IMR-90 (cell line): ENCODE measurements around the gene COX11. TPM values are rescaled to one million over a fixed set of nuclear protein-coding genes. Genes with fewer than 3 reads are reported as not detected.

Source experiments
- ATAC-seq: fragments of 200-7000 bp; cut with Tn5 transposase; 2 replicates; pipeline ENCODE4 v1.9.1; 2020; ENCODE audit warnings: low read depth, mild to moderate bottlenecking, moderate library complexity
- BruUV-seq: library from RNA; stranded (reverse); fragments of 400-500 nt; replicated peaks from 2 replicates; lab custom pipeline; 2021; lab: Mats Ljungman, UMichigan
- CTCF ChIA-PET: fragments of 300-600 bp; formaldehyde crosslinking; extraction: SDS; loops from one replicate; lab custom pipeline; 2021; ENCODE audit warnings: antibody characterized with exemption; lab: Yijun Ruan, JAX
- POLR2A ChIA-PET: fragments of 300-600 bp; sonication (Branson Sonifier 250); formaldehyde crosslinking; loops from one replicate; lab custom pipeline; 2022; ENCODE audit warnings: antibody characterized with exemption; ENCODE audit not compliant: unreplicated experiment; lab: Charles Lee
- DNase-seq: peaks from one replicate; pipeline ENCODE4 v3.0.0; 2013
- H2AFZ ChIP-seq: replicated peaks from 2 replicates; pipeline ENCODE3; 2013; ENCODE audit warnings: low read length, mild to moderate bottlenecking; ENCODE audit not compliant: poor library complexity
- H2AK5ac ChIP-seq: 2 replicates; pipeline ENCODE4 v1.6.1; 2013; ENCODE audit warnings: low read depth, low read length, inconsistent platforms
- H2AK9ac ChIP-seq: replicated peaks from 2 replicates; pipeline ENCODE3; 2013; ENCODE audit warnings: mild to moderate bottlenecking, low read depth, low read length, moderate library complexity; ENCODE audit not compliant: poor library complexity
- H2BK120ac ChIP-seq: 2 replicates; pipeline ENCODE4 v1.6.1; 2013; ENCODE audit warnings: low read depth, low read length, inconsistent platforms
- H2BK15ac ChIP-seq: 3 replicates; pipeline ENCODE4 v1.6.1; 2013; ENCODE audit warnings: low read depth, low read length, inconsistent platforms
- H2BK20ac ChIP-seq: 2 replicates; pipeline ENCODE4 v1.6.1; 2013; ENCODE audit warnings: low read depth, mild to moderate bottlenecking, inconsistent platforms, low read length, moderate library complexity
- H2BK5ac ChIP-seq: 2 replicates; pipeline ENCODE4 v1.6.1; 2013; ENCODE audit warnings: mild to moderate bottlenecking, low read depth, low read length, inconsistent platforms; ENCODE audit not compliant: poor library complexity, severe bottlenecking
- H3K14ac ChIP-seq: replicated peaks from 2 replicates; pipeline ENCODE4 v1.6.1; 2013; ENCODE audit warnings: low read depth, low read length, inconsistent platforms
- H3K18ac ChIP-seq: 2 replicates; pipeline ENCODE4 v1.6.1; 2013; ENCODE audit warnings: low read depth, low read length, control low read depth
- H3K23ac ChIP-seq: 2 replicates; pipeline ENCODE4 v1.6.1; 2013; ENCODE audit warnings: low read depth, low read length, inconsistent platforms
- H3K27ac ChIP-seq: 2 replicates; pipeline ENCODE4 v1.5.1; 2013; ENCODE audit warnings: mild to moderate bottlenecking, control low read depth, low read length; ENCODE audit not compliant: insufficient read depth
- H3K27me3 ChIP-seq: 2 replicates; pipeline ENCODE4 v1.6.1; 2013; ENCODE audit warnings: low read length; ENCODE audit not compliant: control insufficient read depth, insufficient read depth
- H3K36me3 ChIP-seq: 2 replicates; pipeline ENCODE4 v1.6.1; 2013; ENCODE audit warnings: low read length, mixed read lengths; ENCODE audit not compliant: control insufficient read depth, insufficient read depth
- H3K4ac ChIP-seq: 2 replicates; pipeline ENCODE4 v1.6.1; 2013; ENCODE audit warnings: low read depth, low read length, inconsistent platforms
- H3K4me1 ChIP-seq: 2 replicates; pipeline ENCODE4 v1.6.1; 2013; ENCODE audit warnings: low read length, mixed read lengths; ENCODE audit not compliant: control insufficient read depth, insufficient read depth
- H3K4me2 ChIP-seq: 2 replicates; pipeline ENCODE4 v1.6.1; 2013; ENCODE audit warnings: low read depth, mild to moderate bottlenecking, control low read depth, low read length, moderate library complexity
- H3K4me3 ChIP-seq: 2 replicates; pipeline ENCODE4 v1.5.1; 2013; ENCODE audit warnings: low read depth, mild to moderate bottlenecking, control low read depth, low read length, moderate library complexity; ENCODE audit not compliant: insufficient read depth
- H3K56ac ChIP-seq: 2 replicates; pipeline ENCODE4 v1.6.1; 2013; ENCODE audit warnings: low read length, inconsistent platforms; ENCODE audit not compliant: insufficient read depth; ENCODE audit errors: extremely low read depth
- H3K79me1 ChIP-seq, 2 experiments: 2 replicates each; pipeline ENCODE4 v1.6.1; 2013; ENCODE audit warnings: low read length in 2 of 2, inconsistent platforms in 1 of 2, low read depth in 1 of 2
- H3K9ac ChIP-seq: 2 replicates; pipeline ENCODE4 v1.6.1; 2013; ENCODE audit warnings: low read depth, low read length, control low read depth
- H3K9me1 ChIP-seq: 2 replicates; pipeline ENCODE4 v1.6.1; 2013; ENCODE audit warnings: low read length, inconsistent platforms; ENCODE audit not compliant: insufficient read depth
- H3K9me3 ChIP-seq: 2 replicates; pipeline ENCODE4 v1.6.1; 2013; ENCODE audit warnings: low read length; ENCODE audit not compliant: control insufficient read depth, insufficient read depth
- H4K20me1 ChIP-seq: 2 replicates; pipeline ENCODE4 v1.6.1; 2013; ENCODE audit warnings: low read length, inconsistent platforms; ENCODE audit not compliant: insufficient read depth
- H4K5ac ChIP-seq: 2 replicates; pipeline ENCODE4 v1.6.1; 2013; ENCODE audit warnings: mild to moderate bottlenecking, low read depth, low read length, control low read depth
- H4K8ac ChIP-seq, 2 experiments: 2 replicates each; pipeline ENCODE4 v1.6.1; 2013; ENCODE audit warnings: low read depth in 2 of 2, low read length in 2 of 2, control low read depth in 1 of 2, inconsistent platforms in 1 of 2
- H4K91ac ChIP-seq: 2 replicates; pipeline ENCODE4 v1.6.1; 2013; ENCODE audit warnings: low read depth, low read length, inconsistent platforms; ENCODE audit not compliant: insufficient read depth
- MXI1 ChIP-seq: IDR thresholded peaks from 2 replicates; pipeline ENCODE4 v1.6.1; 2012; ENCODE audit warnings: low read depth, mild to moderate bottlenecking, low read length, moderate library complexity, borderline replicate concordance
- NFE2L2 ChIP-seq: fragments of 150-350 bp; IDR thresholded peaks from 2 replicates; pipeline ENCODE4 v1.6.1; 2016; ENCODE audit warnings: low read depth, mild to moderate bottlenecking, low read length
- POLR2A ChIP-seq: IDR thresholded peaks from 2 replicates; pipeline ENCODE4 v1.6.1; 2012; ENCODE audit warnings: mild to moderate bottlenecking, low read depth, low read length
- RAD21 ChIP-seq: IDR thresholded peaks from 2 replicates; pipeline ENCODE4 v1.6.1; 2012; ENCODE audit warnings: low read length, improper control_type of control experiment
- RCOR1 ChIP-seq: IDR thresholded peaks from 2 replicates; pipeline ENCODE4 v1.6.1; 2012; ENCODE audit warnings: mild to moderate bottlenecking, low read length, improper control_type of control experiment; ENCODE audit not compliant: insufficient replicate concordance
- SMC3 ChIP-seq: fragments of 150-350 bp; IDR thresholded peaks from 2 replicates; pipeline ENCODE4 v1.6.1; 2016; ENCODE audit warnings: low read depth, mild to moderate bottlenecking, antibody characterized with exemption, low read length, moderate library complexity
- WGBS, 2 experiments: methylation state at CpG; one replicate each; pipeline versions ENCODE4 v1.1.5 to v1.1.7; 2013; ENCODE audit warnings: missing lambda C conversion rate in 2 of 2; ENCODE audit not compliant: insufficient read length in 1 of 2; ENCODE audit errors: extremely low coverage in 2 of 2; 5-methylcytosine and 5-hydroxymethylcytosine counted together
- dilution Hi-C: fragments of 300-500 bp; cut with HindIII; formaldehyde crosslinking; loops from one replicate; pipeline ENCODE4 v1.14.3; 2018; ENCODE audit warnings: low sequenced_read_pairs; ENCODE audit not compliant: unreplicated experiment
- in situ Hi-C: fragments of 300-500 bp; cut with MboI; formaldehyde crosslinking; loops from 3 replicates; pipeline ENCODE4 v1.14.3; 2019; ENCODE audit warnings: low sequenced_read_pairs, inconsistent platforms, mixed read lengths
- intact Hi-C: fragments of 100-400 bp; cut with micrococcal nuclease; formaldehyde crosslinking; loops from 2 replicates; pipeline ENCODE4 v1.10.0; 2022
- polyA plus RNA-seq, 3 experiments: library from polyadenylated mRNA; depleted of rRNA; stranded (reverse); fragments of >200 nt; gene quantifications; 2 replicates each; pipeline ENCODE4 v1.2.3, GENCODE V29; 2012; ENCODE audit warnings: low replicate concordance in 1 of 3
- total RNA-seq: library from RNA; depleted of rRNA; stranded (reverse); fragments of >200 nt; gene quantifications from 2 replicates; pipeline ENCODE4 v1.2.3, GENCODE V29; 2012
- TF ChIP-seq, protein P1 (sequence below): fragments of 150-350 bp; IDR thresholded peaks from 2 replicates; pipeline ENCODE4 v1.6.1; 2016; ENCODE audit warnings: low read depth, mild to moderate bottlenecking, low read length, moderate library complexity, borderline replicate concordance

Gene COX11
- total and polyA plus RNA-seq, 2 of the 4 experiments (the other 2 are of a cell fraction), result 23.6 to 29.4 TPM

DNA sequence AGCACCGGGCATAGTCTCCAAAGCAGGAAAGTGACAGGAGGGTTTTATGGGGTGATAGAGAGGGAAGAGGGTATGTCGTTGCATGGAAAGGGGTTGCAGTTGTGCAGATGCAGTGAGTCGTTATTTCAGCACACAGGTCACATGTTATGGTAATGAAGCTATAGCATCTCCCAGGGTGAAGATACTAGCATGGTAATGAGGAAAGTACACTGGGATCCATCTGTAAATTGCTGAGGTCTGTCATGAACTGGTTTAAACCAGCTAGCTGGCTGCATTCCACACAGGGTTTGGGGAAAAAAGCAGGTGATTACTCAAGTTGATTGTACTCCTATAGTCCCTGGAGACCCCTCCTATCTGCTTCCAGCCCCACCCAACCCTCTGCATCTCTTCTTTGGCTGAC, 11.7 kb downstream of the COX11 start:
- DNase-seq (no peak), ATAC-seq (0 out of 2 replicates have a peak, but pooled peaks have one; percentile 11)
- no peak overlapping the region for H3K9ac ChIP-seq
- no peak overlapping the region for H2AK5ac ChIP-seq
- no peak overlapping the region for H3K4me3 ChIP-seq
- no peak overlapping the region for H4K8ac ChIP-seq
- no peak overlapping the region for H3K14ac ChIP-seq
- 100% methylated on average over 1 of the region's 3 CpGs; no CpG with 5 or more reads in 1 of the 2 experiments for WGBS, 2 experiments
- no peak overlapping the region for H3K4me2 ChIP-seq
- H2BK15ac ChIP-seq, result no peak overlapping the region
- no peak overlapping the region for H3K23ac ChIP-seq
- H2BK120ac ChIP-seq, result no peak overlapping the region
- no peaks in the 10 kb centered on the region; a peak in 1 of 4 replicates for H3K79me1 ChIP-seq
- TF ChIP-seq NFE2L2, result no peak
- no peak for TF ChIP-seq RCOR1
- no peak for TF ChIP-seq RAD21
- no peak for TF ChIP-seq MXI1
- TF ChIP-seq, protein P1, sequence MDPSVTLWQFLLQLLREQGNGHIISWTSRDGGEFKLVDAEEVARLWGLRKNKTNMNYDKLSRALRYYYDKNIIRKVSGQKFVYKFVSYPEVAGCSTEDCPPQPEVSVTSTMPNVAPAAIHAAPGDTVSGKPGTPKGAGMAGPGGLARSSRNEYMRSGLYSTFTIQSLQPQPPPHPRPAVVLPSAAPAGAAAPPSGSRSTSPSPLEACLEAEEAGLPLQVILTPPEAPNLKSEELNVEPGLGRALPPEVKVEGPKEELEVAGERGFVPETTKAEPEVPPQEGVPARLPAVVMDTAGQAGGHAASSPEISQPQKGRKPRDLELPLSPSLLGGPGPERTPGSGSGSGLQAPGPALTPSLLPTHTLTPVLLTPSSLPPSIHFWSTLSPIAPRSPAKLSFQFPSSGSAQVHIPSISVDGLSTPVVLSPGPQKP, result no peak
- TF ChIP-seq SMC3, result no peak
- TF ChIP-seq POLR2A, result no peak
- no peak overlapping the region for H3K4ac ChIP-seq
- H3K18ac ChIP-seq, result no peak overlapping the region
- H3K36me3 ChIP-seq, result peaks cover 28% of the 10 kb centered on the region
- H2AFZ ChIP-seq, result no peak overlapping the region
- no peak overlapping the region for H3K56ac ChIP-seq
- H3K27me3 ChIP-seq, result no peaks in the 10 kb centered on the region
- POLR2A ChIA-PET, result no interaction called here
- H3K27ac ChIP-seq, result no peak overlapping the region
- CTCF ChIA-PET, result no interaction called here
- dilution Hi-C loops, result no loop called here
- no peaks in the 10 kb centered on the region for H3K9me1 ChIP-seq
- no peak overlapping the region for H2BK5ac ChIP-seq
- no peaks in the 10 kb centered on the region for H4K20me1 ChIP-seq
- in situ Hi-C loops, result no loop called here
- intact Hi-C loops, result no loop called here
- no peak overlapping the region for H4K91ac ChIP-seq
- H3K9me3 ChIP-seq, result no peaks in the 10 kb centered on the region
- no peaks in the 10 kb centered on the region for H3K4me1 ChIP-seq
- no TSS peak for BruUV-seq
- no peak overlapping the region for H2AK9ac ChIP-seq
- H4K5ac ChIP-seq, result no peak overlapping the region
- no peak overlapping the region for H2BK20ac ChIP-seq
